Large intestine (tissue), 3 donors: ENCODE measurements around the gene PTP4A1. TPM values are rescaled to one million over a fixed set of nuclear protein-coding genes. Genes with fewer than 3 reads are reported as not detected.
"Not testable (repeated sequence)": the region's sequence is repeated elsewhere in the genome, so short reads cannot be mapped to it uniquely, and the experiment has no call there.

Experiments used
- DNase-seq, 2 donors: peaks; one replicate each; pipeline versions ENCODE4 v3.0.0 to v3.0.0-alpha.2; 2013
- H3K27ac ChIP-seq: one replicate; pipeline ENCODE4 v1.5.1; 2013; ENCODE audit warnings: low read length
- H3K27me3 ChIP-seq: 2 replicates; pipeline ENCODE4 v1.6.1; 2013; ENCODE audit warnings: low read length; ENCODE audit not compliant: control insufficient read depth, insufficient read depth
- H3K36me3 ChIP-seq: 2 replicates; pipeline ENCODE4 v1.6.1; 2013; ENCODE audit warnings: low read length; ENCODE audit not compliant: control insufficient read depth, insufficient read depth
- H3K4me1 ChIP-seq: one replicate; pipeline ENCODE4 v1.6.1; 2013; ENCODE audit warnings: low read length; ENCODE audit not compliant: control insufficient read depth, insufficient read depth
- H3K4me3 ChIP-seq: one replicate; pipeline ENCODE4 v1.5.1; 2013; ENCODE audit warnings: low read length
- H3K9me3 ChIP-seq: one replicate; pipeline ENCODE4 v1.6.1; 2013; ENCODE audit warnings: mild to moderate bottlenecking, low read depth, low read length, moderate library complexity; ENCODE audit not compliant: control insufficient read depth
- WGBS: methylation state at CpG from one replicate; pipeline ENCODE4 v1.1.5; 2013; ENCODE audit warnings: low lambda C conversion rate; ENCODE audit not compliant: insufficient coverage; 5-methylcytosine and 5-hydroxymethylcytosine counted together
- polyA plus RNA-seq: library from polyadenylated mRNA; unstranded; fragments of 120-200 nt; gene quantifications from one replicate; pipeline ENCODE4 v1.2.1, GENCODE V29; 2013

Gene PTP4A1
- polyA plus RNA-seq, 1 donor: 87.9 TPM

GRCh38 chr6:63579937-63580703 lies 7.8 kb downstream of the PTP4A1 start:
- Histone ChIP-seq H3K4me3 (no peak overlapping the region), H3K4me1 (no peaks in the 10 kb centered on the region), H3K9me3 (no peaks in the 10 kb centered on the region), H3K36me3 (peaks cover 32% of the 10 kb centered on the region), H3K27ac (no peak overlapping the region), H3K27me3 (no peaks in the 10 kb centered on the region)
- no CpG with 5 or more reads among the region's 6 CpGs for WGBS
- DNase-seq: no peak

DNA sequence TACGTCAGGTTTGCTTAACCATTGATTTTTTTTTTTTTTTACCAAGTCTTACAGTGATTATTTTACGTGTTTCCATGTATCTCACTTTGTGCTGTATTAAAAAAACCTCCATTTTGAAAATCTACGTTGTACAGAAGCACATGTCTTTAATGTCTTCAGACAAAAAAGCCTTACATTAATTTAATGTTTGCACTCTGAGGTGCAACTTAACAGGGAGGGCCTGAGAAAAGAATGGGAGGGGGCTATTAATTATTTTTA lies 8.4 kb downstream of the PTP4A1 start:
- no peak for DNase-seq
- H3K9me3 ChIP-seq: no peaks in the 10 kb centered on the region
- H3K4me1 ChIP-seq: no peaks in the 10 kb centered on the region
- no peaks in the 10 kb centered on the region for H3K27me3 ChIP-seq
- 77% methylated on average over 2 of the region's 3 CpGs for WGBS
- no peak overlapping the region for H3K27ac ChIP-seq
- no peak overlapping the region for H3K4me3 ChIP-seq
- H3K36me3 ChIP-seq: peaks cover 32% of the 10 kb centered on the region

- no peak for DNase-seq
- H3K36me3 ChIP-seq: peaks cover 29% of the 10 kb centered on the region
- no peaks in the 10 kb centered on the region for H3K4me1 ChIP-seq
- H3K27me3 ChIP-seq: no peaks in the 10 kb centered on the region
- WGBS: 86% methylated on average over 1 of the region's 2 CpGs
- H3K9me3 ChIP-seq: no peaks in the 10 kb centered on the region
- no peak overlapping the region for H3K4me3 ChIP-seq
- H3K27ac ChIP-seq: no peak overlapping the region
Observed at GRCh38 chr6:63581355-63582013, 9.2 kb downstream of the PTP4A1 start.

DNA sequence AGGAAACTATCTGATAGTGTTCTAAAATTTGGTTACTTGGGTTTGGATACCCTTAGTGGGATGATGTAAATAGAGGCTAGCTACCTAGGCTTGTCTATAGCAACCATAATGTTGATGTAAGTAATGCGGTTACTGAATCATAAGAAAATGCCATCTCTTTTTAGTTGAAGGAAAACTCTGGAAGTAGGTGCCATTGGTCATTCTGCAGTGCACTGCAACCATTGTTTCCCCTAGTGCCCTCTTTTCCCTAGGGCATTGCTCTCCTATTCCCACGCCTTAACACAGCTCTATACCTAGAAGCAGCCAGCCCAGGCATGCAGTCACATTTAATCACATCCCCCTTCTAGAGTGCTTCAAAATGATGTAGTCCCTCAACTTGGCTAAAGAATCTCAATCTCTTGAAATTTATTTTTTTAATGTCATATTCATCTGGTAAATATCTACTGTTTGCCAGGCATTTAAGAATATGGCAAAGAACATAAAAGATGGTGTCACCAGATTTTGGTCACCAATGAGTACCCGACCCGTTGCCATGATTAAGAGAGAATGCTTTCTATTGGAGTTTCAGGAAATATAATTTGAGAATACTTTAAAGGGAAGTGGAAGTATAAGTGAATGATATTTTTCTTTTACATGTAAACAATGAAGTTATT lies 10.4 kb downstream of the PTP4A1 start:
- 100% methylated on average over 2 of the region's 4 CpGs for WGBS
- Histone ChIP-seq H3K9me3 (no peaks in the 10 kb centered on the region), H3K4me3 (no peak overlapping the region), H3K36me3 (peaks cover 18% of the 10 kb centered on the region), H3K27ac (no peak overlapping the region), H3K4me1 (no peaks in the 10 kb centered on the region), H3K27me3 (no peaks in the 10 kb centered on the region)
- DNase-seq: no peak

DNA sequence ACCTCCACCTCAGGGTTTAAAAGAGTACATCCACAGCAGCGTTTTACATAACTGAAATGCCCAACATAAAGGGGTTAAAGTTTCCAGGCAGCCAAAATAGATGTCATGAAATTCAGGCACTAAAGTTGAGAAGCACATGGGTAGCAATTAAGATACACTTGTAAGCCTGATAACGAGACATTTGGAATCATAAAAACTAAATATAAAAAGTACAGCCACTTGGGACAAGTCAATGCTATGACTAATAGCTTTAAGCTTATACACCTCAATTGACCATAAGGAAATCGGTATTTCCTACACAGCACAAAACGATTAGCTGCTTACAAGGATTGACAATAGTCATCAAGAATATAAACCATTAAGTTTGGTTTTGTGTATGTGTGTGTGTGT lies 11.8 kb downstream of the PTP4A1 start:
- no peak for DNase-seq
- peaks cover 13% of the 10 kb centered on the region for H3K36me3 ChIP-seq
- WGBS: no CpG with 5 or more reads among the region's 4 CpGs

DNA sequence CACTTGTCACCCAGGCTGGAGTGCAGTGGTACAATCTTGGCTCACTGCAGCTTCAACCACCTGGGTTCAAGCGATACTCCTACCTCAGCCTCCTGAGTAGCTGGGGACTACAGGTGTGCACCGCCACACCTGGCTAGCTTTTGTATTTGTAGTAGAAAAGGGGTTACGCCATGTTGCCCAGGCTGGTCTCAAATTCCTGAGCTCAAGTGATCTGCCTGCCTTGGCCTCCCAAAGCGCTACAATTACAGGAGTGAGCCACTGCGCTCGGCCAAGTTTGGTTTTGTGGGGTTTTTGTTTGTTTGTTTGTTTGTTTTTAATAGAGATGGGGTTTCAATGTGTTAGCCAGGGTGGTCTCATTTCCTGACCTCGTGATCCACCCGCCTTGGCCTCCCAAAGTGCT lies 12.3 kb downstream of the PTP4A1 start:
- peaks cover 11% of the 10 kb centered on the region for H3K36me3 ChIP-seq
- DNase-seq: no peak
- H3K4me3 ChIP-seq: no peak overlapping the region
- no peak overlapping the region for H3K27ac ChIP-seq
- H3K9me3 ChIP-seq: no peaks in the 10 kb centered on the region
- WGBS: no CpG with 5 or more reads among the region's 8 CpGs
- no peaks in the 10 kb centered on the region for H3K4me1 ChIP-seq
- no peaks in the 10 kb centered on the region for H3K27me3 ChIP-seq

More for the DNA sequence above, 11.8 kb downstream of the PTP4A1 start:
- no peak overlapping the region for H3K27ac ChIP-seq
- H3K27me3 ChIP-seq: no peaks in the 10 kb centered on the region
- H3K4me3 ChIP-seq: no peak overlapping the region
- H3K4me1 ChIP-seq: no peaks in the 10 kb centered on the region
- no peaks in the 10 kb centered on the region for H3K9me3 ChIP-seq

- not testable (repeated sequence) for H3K4me1 ChIP-seq, H3K36me3 ChIP-seq, DNase-seq, H3K9me3 ChIP-seq, H3K27me3 ChIP-seq, H3K27ac ChIP-seq, H3K4me3 ChIP-seq
- 100% methylated on average over 1 of the region's 2 CpGs for WGBS
Observed at GRCh38 chr6:63585652-63586051, 13.4 kb downstream of the PTP4A1 start.

GRCh38 chr6:63589952-63590411 lies 17.7 kb downstream of the PTP4A1 start:
- no peaks in the 10 kb centered on the region for H3K9me3 ChIP-seq
- H3K27ac ChIP-seq: no peak overlapping the region

GRCh38 chr6:63592886-63593285 lies 20.6 kb downstream of the PTP4A1 start:
- H3K27me3 ChIP-seq: no peaks in the 10 kb centered on the region
- no peak overlapping the region for H3K27ac ChIP-seq
- WGBS: 100% methylated on average over 1 of the region's 7 CpGs

More at GRCh38 chr6:63589952-63590411, 17.7 kb downstream of the PTP4A1 start:
- Histone ChIP-seq H3K4me3 (no peak overlapping the region), H3K27me3 (no peaks in the 10 kb centered on the region), H3K36me3 (no peaks in the 10 kb centered on the region), H3K4me1 (no peaks in the 10 kb centered on the region)
- WGBS: 80% methylated on average over 1 of the region's 2 CpGs
- no peak for DNase-seq

GRCh38 chr6:63597141-63598048 lies 25.1 kb downstream of the PTP4A1 start:
- Histone ChIP-seq H3K9me3 (no peaks in the 10 kb centered on the region), H3K27ac (peak overlapping the region; percentile 65), H3K36me3 (no peaks in the 10 kb centered on the region), H3K4me3 (peak overlapping the region; percentile 66), H3K4me1 (no peaks in the 10 kb centered on the region), H3K27me3 (no peaks in the 10 kb centered on the region)
- no peak for DNase-seq
- WGBS: 80% methylated on average over 2 of the region's 6 CpGs

More at GRCh38 chr6:63592886-63593285, 20.6 kb downstream of the PTP4A1 start:
- Histone ChIP-seq H3K9me3 (no peaks in the 10 kb centered on the region), H3K4me3 (no peak overlapping the region), H3K4me1 (no peaks in the 10 kb centered on the region), H3K36me3 (no peaks in the 10 kb centered on the region)
- DNase-seq: no peak
